GM18498 (cell line): ENCODE data around the gene HOXC12.

Source experiments
- ATAC-seq: cut with Tn5 transposase; IDR thresholded peaks from one replicate; pipeline ENCODE4 v1.9.1; 2021; ENCODE audit warnings: mild to moderate bottlenecking, moderate library complexity; ENCODE audit not compliant: unreplicated experiment

Gene HOXC12

DNA sequence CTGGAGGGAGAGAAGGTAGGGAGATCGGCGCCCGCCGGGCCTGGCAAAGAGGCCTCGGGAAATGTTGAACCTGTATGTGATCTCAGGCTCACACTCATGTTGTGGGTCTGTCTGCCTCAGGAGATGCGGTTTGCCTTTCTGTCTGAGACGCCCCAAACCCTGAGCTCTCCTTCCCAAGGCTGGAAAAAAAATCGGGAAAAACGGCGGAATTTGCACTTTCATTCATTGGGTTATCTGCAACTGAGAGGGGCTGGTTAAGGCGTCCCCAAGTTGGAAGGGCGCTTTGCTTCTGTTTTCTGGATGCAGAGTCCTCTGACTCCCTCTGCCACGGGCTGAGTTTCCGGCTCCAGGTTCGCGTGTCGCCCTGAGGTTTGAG is 40.3 kb downstream of the HOXC12 start:
- no peak for ATAC-seq

DNA sequence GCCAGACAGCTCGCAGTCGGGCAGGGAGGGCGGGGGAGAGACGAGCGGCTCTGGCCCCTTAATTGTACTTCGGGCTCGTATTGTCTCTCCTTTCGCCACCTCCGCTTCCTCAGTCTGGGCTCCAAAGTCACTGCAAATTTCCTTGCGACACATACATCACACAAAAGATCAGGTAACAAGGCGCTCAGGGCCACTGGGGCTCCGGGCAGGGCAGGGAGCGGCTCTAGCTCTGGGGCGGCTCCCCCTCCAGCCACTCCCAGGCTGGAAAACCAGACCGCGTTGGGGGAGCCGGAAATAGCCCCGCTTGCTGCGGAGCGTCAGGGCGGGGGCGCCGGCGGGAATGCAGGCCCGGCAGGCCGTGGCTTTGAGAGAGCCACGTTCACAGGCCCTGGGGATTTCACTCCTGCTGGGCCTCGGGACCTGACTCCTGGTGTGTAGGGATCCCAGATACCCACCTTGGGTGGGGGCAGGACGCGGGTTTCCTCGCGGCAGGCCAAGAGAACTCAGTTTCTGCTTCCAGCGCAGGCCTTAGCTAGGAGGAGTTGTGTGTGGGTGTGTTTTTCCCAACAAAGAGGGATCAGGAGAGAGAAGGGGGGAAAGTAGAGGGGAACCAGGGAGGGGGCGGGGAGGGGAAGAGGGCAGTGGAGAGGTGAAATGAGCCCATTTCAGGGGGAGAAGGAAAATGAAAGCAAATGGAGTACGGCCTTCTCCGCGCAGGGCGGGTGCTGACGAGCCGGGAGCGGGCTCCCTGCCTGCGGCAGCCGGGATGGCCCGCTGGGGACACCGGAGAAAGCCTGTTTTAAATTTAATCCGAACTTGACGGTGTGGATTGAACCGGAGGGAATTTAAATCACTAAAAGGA is 40.9 kb downstream of the HOXC12 start:
- ATAC-seq: no peak

DNA sequence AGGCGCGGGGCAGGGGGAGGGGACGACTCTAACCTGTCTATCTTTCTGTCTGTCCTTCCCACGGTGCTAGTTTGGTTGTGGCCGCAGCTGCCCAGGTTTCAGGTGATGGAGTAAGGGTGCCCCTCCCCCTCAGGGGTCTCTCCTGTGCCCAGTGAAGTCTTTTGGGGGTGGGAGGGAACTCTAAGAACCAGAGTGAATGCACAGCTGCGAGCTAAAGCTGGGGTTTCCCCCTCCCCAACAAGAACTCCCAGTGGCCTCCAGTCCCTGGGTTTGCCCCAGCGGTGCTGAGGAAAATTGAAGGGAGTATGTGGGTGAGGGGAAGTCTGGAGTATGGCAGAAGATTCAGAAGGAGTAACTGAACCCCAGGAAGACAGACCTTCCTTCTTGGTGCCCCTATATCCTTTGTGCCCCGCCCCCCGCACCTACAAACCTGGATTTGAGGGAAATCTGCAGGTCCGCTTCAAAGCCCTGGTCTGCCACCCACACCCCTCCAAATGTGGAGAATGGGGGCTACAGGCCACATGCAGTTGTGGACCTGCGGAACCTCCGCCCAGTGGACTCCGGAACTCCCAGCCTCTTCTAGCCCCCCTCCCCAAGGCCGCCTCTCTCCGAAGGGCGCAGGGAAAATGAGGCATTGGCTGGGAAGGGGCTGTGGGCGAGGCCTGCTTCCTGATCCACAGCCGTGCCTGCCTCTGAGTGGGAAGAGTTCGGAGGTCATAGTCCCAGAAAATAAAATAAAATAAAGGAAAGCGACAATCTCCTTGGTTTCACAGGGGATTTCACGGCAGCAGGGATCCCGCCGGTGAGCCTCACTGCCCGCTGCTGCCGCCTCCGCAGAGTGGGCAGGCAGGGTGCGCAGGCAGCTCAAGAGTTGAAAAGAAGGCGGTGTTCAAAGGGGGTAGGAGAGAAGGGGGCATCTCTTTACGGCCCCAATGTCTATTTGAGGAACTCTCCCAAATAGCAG is 41.8 kb downstream of the HOXC12 start:
- ATAC-seq: no peak

DNA sequence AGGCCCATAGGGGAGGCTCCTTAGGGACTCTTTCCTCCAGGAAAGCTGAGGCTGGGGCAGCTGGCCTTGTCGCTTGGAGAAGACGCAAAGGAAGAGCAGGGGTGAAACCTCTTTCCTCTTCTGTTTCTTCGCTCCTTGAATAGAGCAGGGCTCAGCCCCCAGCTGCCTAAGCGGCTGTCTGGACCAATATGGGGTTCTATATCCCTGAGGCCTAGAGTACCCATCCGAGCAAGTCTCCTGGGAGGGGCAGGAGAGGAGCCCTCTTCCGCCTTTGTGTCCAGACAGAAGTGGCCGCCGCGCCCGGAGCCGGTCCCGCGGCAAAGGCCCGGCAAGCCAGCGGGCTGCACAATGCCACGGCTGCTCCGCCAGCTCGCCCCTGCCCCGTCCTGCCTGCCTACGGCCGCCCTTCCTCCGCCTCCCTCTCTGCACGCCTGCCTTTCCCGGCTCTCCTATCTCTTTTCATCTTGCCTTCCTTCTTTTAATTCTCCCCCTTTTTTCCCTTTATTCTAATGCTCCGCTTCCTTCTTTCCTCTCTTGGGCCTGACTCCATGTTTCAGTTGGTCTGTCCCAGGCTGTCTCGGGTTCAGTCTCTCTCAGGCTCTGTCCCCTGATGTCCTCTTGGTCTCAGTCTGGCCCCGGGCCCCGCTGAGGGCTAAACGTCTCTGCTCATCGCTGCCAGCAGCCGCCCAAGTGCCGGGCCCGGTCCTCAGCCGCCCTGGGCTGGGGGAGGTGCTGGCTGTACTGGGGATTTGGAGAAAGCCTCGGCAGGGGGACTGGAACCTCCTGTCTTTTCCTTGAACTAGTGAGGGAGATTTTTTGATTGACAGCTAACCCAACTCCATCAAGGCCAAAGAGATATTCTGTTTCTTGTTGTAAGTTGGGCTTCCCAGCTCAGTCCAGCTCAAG is 42.8 kb downstream of the HOXC12 start:
- ATAC-seq: no peak

DNA sequence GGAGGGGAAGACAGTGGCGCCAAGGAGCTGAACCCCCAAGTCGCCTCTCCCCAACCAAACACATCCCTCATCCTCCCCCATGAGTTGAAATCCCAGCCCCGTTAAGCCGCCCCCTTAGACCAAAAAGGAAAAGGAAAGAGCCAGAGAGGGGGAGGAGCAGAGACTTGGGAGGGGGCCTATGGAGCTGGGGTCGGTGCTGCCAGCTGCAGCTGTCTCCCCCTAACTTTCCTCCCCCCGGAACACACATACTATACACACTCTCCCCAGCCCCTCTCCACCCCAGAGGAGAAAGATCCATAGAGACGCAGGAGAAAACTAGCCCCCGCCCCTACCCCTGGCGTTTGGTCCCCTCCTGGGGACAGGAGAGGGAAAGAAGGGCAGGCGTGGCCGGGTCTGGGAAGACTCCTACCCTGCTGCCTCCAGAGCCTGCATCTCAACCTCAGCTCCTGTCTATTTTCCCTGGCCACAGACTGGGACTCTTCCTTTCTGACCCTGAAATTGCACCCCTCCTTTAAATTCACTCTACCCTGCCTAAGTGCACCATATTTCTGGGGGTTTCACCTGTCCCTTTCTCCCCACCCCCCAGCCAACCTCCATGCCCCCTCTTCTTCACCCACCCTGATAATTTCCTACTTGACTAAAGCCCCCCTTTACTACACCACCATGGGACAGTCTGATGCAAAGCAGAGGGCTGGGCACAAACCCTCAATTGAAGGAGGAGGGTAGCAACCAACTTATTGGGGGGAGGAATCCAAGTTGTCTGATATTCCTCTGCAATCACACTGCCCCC is 43.6 kb downstream of the HOXC12 start:
- ATAC-seq: no peak

DNA sequence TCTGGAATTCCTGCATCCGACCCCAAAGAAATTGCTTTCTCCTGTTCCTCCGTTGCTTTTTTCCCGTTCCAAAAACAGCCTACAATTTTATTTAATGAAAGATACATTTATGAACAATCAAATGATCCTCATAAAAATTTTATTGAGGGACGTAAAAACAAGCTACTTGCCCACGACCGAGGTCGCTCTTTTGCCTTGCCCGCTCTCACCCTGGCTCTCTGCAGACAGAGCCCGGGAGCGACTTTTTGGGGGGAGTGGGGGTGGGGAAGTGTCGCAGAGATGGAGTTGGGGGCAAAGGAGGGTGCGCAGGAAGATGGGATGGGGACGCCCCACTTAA is 44.2 kb downstream of the HOXC12 start:
- ATAC-seq: no peak

DNA sequence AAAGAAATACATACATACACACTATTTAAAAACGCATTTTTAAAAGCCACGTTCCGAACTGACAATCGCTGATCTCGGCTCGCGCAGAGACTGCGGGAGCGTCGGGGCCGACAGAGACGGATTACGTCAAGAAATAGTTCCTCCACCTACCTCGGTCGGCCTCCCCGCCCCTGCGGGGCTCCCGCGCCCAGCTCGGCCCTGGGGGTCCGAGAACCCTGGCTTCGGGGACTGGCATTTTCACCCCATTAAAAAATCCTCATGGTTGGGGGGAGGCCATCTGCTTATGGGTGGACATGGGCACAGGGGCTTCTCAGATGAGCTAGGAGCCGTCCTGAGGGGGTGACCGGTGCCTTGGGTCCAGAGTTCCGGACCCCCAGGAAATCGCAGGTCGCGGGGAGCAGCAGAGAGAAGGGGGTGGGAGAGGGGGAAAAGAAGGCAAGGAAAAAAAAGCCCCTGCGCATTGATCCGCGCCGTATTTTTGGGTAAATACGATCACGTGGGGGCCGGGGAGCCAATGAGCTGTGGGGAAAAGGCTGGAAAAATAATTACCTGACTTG is 44.9 kb downstream of the HOXC12 start:
- ATAC-seq: no peak

DNA sequence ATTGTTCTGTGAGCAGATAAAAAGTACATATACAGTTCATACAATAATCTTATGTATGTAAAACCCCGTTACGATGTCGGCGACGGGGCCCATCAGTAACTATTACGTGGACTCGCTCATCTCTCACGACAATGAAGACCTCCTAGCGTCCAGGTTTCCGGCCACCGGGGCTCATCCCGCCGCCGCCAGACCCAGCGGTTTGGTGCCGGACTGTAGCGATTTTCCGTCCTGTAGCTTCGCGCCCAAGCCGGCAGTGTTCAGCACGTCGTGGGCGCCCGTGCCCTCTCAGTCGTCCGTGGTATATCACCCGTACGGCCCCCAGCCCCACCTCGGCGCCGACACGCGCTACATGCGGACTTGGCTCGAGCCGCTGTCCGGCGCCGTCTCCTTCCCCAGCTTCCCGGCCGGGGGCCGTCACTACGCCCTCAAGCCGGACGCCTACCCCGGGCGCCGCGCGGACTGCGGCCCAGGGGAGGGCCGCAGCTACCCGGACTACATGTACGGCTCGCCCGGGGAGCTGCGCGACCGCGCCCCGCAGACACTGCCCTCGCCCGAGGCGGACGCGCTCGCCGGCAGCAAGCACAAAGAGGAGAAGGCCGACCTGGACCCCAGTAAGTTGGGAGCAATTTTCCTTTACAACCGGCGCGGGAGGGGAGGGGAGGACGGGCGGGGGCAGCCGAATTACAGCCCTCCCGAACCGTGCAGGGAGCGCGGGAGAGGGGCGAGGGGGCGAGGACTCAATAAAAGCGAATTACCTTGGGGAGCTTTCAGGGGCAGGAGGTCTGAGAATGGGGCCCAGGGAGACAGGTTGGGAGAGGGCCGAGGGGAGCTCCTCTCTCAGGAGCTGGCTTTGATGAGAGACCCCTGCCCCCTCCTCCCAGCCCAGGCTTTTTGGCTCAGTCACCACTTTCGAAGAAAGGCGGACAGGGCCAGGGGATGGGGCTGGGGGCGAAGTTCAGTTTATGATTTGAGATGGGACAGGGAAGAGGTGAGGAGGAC is 45.7 kb downstream of the HOXC12 start, which contains the start of gene HOXC9:
HOXC9 (plus strand) TSS at position 46 of the 999 bp plus-strand sequence; CDS start at position 74, 28 bp downstream.
- no peak for ATAC-seq

DNA sequence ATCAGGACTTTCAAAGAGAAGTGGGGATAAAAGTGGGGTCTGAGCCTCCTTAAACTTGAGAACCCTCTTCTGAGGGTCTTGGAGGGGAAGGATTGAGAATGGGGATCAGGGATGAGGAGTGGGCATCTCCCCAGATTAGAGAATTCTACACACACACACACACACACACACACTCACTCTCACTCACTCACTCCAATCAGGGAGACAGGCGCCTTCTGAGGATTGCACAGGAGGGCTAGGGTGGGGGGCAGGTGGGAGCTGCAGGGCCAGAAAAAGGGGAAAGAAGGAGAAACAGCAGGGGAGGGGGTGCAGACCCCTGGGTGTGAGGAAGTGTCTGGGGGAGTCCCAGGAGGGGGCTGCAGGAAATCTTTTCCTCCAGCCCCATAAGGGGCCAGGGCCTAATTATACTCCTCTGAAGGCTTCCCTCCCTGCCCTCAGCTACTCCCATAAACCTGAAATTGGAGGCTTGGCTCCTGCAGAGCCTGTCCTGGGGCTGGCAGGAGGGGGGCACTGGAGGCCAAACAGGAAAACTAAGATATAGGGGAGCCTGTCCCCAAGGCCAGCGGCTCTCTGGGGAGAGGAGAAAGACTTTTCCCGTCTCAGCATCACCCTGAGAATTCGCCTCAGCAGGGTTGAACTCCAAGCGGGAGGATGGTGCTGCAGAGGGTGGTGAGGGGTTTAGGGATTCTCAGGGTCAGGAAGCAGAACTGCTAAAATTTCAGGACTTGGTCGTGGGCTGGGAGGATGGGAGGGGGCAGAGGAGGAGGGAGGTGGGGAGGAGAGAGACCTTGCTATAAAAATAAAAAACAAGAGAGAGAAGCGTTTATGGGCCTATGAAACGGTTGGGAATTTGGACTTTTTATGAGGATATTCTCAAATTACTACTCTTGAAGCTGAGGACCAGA is 46.8 kb downstream of the HOXC12 start:
- ATAC-seq: no peak

DNA sequence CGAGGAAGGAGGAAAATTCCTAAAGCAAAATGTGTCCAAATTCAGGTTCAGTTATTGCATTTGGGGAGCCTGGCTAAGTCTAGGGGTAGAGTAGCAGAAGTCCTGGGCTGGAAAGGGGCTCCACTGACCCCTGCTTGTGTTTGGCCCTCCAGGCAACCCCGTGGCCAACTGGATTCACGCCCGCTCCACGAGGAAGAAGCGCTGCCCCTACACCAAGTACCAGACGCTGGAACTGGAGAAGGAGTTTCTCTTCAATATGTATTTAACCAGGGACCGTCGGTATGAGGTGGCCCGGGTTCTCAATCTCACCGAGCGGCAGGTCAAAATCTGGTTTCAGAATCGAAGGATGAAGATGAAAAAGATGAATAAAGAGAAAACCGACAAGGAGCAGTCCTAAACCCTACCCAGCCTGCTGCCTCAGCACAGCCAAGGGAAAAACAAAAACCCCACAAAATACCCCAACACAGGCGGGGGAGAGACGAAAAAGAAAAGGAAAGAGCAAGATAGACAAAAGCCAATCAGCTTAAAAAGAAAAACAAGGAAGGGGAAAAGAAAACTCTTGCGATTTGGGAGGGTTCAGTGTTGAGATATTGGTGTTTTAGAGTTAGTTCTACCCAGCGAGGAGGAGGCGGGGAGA is 47.7 kb downstream of the HOXC12 start:
- no peak for ATAC-seq

DNA sequence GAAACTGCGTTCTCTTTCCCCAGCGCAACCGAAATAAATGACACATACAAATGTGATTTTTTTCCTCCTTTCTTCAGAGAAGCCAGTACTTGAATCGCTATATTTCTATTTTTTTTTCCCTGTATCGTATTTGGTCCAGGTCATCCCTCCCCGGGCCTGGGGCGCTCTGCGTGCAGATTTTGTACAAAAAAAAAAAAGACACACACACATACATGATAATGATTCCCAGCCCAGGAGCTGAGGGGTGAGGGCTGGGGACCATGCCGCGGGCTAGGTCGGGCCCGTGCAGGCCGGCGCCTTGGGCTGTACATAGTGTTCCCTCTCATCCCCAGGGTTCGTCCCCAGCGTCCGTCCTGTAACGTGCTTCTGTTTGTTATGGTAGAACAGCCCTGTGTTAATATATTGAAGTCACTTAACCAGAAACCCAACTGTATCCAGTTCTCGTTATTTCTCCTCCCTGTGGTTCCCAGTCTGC is 48.2 kb downstream of the HOXC12 start:
- ATAC-seq: no peak

DNA sequence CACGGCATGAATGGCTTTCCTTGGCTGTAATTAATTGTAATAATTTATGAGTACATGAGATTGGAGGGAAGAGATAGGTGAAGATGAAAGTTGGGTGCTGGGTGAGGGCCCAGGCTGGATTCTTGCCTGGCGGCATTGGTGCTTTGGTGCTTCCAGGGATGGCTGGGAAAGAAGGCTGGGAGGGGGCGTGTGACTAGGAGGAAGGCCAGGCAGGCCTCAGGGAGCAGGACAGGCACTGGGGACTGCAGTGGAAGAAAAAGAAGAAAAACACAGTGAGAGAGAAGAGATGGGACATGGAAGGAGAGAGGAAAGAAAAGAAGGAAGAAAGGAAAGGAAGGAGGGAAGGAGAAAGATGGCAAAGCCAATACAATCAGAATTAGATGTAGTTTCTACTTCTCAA is 48.9 kb downstream of the HOXC12 start:
- no peak for ATAC-seq

DNA sequence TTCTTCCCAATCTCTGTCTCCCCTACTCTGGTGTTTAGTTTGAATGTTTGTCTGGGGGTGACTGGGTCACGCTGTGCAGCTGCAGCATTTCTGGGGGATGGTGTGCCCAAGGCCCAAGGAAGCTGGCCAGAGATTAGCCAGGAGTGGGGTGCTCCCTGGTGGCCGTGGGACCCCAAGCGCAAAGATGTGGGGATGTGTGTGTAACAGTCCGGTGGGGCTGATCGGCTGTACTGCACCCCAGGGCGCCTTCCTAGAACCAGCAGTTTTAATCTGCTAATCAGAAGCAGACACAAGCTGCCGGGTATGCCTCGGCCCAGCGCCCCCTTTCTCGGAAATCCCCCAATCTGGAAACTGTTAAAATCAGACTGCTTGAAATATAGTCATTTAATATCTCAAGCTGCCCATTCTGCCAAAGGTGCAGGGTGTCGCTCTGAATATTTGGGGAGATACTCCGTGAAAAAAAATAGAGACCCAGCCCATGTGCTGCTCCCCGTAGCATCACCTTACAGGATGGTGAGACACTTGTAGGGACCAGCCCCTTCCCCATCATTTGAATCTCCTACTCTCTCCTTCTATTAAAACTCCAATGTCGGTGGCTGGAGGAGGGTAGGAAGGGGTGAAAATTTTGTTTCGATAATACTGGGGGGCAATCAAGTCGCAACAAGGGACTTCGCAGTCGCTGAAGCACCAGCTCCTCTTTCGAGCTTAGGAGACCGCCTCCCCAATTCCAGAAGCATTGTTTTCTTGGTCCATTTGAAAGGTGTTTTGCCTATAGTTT is 49.5 kb downstream of the HOXC12 start:
- ATAC-seq: no peak

DNA sequence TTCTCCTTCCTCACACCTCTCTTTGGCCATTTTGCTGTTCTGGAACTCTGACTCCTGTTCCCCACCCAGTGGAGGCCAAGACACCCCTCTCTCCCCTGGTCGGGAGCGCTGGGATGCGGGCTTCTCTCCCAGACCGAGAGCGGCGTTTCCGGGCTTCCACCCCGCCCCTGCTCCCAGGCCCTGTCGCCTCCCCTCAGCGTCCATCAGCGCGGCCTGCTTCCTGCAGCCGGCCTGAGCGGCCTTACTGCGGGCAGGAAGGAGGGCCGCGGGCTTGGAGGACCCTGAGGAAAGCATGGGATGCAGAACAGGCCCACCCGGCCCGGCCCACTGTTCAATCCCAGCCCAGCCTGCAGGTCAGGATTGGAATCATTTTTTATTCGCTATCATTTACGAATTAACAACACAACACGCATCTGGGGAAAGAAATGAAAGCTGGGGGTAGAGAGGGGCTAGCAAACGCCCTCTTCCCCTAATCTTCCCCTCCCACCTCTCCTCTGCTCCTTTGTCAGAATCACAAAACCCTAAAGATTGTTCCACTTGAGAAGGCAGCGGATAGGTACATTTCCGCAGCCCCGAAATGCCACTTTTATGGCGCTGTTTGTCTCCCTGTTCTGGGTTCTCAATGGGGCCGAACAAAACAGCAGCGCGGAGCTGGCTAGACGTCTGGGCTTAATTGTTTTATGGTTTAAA is 50.3 kb downstream of the HOXC12 start:
- no peak for ATAC-seq

DNA sequence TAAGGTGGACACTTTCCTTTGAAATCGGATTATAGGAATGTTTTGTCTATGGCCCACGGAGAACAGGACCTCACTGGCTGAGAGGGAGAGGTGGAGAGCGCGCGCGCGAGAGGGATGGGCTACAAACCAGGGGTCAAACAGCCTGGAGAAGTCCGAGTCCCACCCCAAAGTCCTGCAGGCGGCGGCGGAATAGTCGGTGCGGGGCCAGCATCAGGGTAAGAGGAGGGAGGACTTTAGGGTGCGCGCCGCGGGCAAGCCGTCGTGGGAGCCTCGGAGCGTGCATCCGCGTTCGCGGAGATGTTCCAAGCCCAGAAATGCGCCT is 50.8 kb downstream of the HOXC12 start:
- ATAC-seq: no peak
